Activated CD4-positive, alpha-beta T cell treated with anti-CD3 and anti-CD28 coated beads, Interleukin-2, amount 50 U/mL, for 16 hours (primary cell): ENCODE measurements around the gene MS4A15.
"Not testable (repeated sequence)": the region's sequence is repeated elsewhere in the genome, so short reads cannot be mapped to it uniquely, and the experiment has no call there.

Experiments
- DNase-seq: peaks from one replicate; pipeline ENCODE4 v3.0.0-alpha.2; 2020

MS4A15 gene, protein sequence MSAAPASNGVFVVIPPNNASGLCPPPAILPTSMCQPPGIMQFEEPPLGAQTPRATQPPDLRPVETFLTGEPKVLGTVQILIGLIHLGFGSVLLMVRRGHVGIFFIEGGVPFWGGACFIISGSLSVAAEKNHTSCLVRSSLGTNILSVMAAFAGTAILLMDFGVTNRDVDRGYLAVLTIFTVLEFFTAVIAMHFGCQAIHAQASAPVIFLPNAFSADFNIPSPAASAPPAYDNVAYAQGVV

DNA sequence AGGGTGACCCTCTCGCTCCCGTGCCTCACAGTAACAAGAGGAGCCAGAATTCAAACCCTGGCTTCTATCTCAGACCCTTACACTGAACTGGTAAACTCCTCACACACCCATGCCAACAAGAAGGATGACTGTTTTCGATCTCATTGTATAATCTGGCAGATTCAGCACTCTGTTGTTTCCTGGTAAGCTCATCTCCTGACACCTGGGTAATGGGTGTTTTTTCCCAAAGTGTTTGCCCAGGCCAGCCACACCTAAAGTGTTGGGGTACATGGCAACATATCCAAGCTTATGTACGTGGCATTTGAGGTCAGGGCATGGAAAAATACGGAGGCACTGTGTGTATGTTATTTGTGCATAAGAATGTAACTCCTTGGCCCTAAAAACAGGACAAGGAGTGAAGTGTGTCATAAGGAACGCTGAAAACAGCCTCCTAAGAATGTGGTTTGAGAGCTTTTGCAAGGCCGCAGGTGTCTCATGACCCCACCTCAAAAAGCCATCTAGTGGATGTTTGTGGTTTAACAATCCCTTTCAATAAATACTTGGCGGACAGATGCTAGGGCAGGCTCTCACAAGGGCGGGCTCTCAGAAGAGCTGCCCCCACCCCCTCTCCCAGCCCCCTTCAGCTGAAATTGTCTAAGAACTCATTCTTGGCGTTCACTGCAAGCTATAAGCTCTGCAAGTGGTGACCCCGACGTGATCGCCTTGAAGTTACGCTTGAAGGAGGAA, at the start of gene MS4A15:
MS4A15 (plus strand) TSS at position 561 of the 726 bp plus-strand sequence. CDS start 6,867 bp downstream, outside the sequence.
- DNase-seq, result peak; percentile 43

DNA sequence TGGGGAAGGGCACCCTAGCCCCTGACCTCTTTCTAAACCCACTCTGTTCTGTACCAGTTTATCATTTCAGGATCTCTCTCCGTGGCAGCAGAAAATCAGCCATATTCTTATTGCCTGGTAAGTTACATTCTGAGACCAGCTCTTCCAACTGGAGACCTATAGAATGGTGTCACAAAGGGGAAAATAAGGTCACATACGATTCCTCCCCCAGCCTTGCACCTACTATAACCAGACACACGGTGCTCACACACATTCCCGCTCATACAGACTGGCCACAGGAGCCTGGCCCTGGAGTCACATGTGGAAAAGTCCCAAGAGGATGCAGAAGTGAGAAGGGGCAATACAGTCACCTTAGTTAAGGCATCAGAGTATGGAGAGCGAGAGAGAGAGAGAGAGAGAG, 49.7 kb upstream of the MS4A15 start:
- DNase-seq, result no peak

DNA sequence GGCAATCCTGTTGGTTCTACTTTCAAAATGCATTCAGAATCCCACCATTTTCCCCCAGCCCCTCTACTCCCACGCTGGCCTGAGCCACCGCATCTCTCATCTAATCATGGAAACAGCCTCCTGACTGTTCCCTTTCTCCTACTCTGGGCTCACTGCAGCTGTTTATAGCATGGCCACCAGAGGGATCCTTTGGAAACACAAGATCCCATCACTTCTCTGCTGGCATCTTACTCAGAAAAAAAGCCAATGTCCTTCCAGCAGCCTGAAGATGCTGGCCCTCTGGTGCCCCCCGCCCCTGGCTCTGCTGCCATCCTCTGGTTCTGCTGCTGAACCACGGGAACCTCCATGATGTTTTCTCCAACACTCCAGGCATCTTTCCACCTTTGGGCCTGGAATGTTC, 46.2 kb upstream of the MS4A15 start:
- no peak for DNase-seq

DNA sequence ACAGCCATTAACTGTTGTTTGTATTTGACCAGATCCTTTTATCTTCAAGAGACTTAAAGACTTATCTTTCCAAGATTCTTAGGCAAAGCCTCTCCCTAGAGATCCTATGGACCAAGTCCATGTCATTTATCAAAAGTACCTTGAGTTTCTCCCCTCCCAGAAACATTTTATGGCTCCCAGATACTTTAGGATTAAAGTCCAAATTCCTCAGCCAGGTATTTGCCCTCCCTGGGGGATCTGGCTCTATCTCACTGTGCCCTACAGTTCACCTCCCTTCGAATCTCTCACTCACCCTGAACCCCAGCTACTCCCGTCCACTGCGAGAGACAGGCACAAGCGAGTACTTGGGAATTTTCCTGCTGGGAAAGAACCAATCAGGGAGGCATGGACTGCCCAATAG, 45.4 kb upstream of the MS4A15 start:
- no peak for DNase-seq

DNA sequence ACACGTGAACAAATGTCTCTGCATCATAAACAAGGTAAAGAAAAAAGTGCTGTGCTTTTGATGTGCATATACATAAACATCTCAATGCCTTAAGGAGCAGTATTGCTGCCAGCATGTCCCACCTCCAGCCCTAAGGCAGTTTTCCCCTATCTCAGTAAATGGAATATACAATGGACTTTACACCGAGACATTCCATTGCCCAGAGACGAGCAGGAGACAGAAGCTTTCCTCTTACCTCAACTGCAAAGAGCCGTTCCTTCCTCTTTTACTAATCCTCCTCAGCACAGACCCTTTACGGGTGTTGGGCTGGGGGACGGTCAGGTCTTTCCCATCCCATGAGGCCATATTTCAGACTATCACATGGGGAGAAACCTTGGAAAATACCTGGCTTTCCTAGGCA, 43.2 kb upstream of the MS4A15 start:
- DNase-seq, result not testable (repeated sequence)

DNA sequence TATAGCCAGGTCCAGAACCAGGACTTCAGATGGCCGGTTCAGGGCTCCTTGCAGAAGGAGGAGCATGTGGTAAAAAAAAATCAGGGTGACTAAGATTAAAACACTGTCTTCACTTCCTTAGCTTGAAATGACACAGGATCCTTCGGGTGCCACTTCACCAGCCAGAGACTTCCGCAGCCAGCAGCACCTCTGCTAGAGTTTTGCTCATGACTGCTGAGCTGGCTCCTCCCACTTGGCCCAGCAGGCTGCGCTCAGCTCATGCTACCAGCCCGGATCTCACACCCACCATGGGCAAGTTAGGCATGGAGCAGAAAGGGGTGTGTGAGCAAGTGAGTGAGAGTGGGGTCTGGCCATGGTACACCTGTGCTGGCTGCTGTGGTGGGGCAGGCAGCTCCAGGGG, 38.7 kb upstream of the MS4A15 start:
- DNase-seq, result peak; percentile 60

DNA sequence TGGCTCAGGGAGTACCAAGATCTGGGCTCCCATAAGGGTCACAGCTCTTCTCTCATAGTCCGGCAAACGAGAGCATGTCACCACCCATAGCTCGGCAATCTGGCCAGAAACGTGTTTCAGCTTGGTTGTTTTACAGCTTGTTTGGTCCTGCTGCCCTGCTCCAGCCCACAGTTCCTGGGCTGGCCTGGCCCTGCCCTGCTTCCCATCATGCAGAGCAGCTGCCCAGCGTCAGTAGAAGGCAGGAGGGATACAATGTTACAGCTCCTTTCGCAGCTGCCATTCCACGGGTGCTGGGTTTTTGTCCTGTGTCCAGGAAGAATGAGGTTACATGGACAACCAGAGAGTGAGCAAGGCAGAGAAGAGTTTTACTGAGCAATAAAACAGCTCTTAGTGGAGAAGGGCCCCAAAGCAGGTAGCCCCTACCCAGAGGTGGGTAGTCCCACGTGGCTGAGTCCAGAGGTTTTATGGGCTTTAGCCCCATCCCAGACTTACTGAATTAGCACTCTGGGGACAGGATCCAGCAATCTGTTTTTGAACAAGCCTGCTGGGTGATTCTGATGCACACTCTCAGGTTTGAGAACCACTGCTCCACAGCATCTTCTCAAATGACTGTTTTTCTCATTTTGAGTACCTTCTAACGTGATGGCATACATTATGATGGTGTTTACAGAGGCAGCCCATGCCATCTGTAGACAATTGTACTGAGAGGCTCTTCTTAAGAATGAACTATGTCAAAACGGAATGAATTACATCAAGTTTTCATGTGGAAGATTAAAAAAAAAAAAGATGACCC, 37.9 kb upstream of the MS4A15 start:
- peak; percentile 51 for DNase-seq

DNA sequence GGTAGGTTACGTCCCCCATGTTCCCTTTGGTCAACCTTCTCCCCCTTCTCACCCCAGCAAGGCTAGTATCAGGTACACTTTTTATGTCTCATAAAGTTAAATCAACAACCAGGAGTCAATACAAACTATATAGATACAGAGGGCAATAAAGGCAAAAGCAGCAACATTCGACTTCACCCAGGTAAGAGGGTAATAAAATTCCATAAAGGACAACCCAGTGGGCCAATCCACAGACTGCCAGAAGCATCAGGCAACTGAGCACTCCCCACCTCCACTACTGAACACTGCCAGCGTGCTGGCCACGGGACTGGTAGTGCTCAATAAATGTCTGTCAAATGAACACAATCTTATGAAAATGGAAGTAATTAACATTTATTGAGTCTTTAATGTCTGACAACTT, 37.3 kb upstream of the MS4A15 start:
- no peak for DNase-seq

DNA sequence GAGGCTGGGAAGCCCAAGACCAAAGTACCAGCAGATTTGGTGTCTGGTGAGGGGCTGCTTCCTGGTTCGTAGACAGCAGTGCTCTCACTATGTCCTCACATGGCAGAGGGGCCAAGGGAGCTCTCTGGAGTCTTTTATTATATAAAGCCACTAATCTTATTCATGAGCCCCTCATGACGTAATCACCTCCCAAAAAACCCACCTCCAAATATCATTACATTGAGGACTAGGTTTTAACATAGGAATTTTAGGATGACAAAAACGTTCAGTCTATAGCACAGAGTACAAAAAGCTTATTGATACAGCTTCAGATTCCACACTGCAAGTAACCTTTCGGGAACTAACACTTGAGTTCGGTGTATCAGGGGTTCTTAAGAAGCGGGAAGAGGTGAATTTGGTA, 36.2 kb upstream of the MS4A15 start:
- no peak for DNase-seq

DNA sequence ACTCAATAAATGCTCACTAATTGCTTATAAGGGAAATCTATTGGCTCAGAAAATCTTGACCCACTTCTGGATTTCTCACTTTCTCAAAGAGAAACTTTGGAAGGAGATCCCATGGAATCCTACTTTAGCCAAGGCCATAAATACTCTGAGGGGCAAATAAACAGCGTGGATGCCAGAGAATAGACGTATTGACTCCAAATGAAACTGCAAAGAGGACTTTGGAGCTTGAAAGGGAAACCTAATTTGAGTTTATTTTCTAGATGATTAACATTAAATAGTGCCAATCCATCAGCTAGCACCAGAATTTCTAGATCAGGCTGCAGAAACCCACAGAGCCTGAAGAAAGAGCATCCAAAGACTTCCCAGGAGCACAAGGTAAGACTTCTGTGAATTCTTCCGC, 32.2 kb upstream of the MS4A15 start, which contains the start of gene MS4A18:
MS4A18 (plus strand) TSS at position 301 of the 400 bp plus-strand sequence.
- DNase-seq, result no peak

DNA sequence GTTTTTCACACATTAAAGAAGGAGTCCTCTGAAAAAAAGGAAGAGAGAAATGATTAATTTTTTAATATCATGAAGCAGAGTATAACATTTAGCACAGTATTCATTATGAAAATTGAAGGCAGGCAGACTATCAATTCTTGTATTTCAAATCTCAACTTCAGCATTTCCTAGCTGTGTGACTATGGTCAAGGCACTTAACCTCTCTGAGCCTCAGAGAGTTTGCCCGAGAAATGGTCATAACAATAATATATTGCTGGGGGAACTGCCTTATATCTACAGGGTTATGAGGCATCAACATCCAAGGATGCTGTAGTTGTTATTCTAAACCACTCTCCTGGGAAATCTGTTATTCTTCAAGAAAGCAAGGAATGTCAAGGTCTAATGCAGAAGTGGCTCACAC, 31.1 kb upstream of the MS4A15 start:
- no peak for DNase-seq

DNA sequence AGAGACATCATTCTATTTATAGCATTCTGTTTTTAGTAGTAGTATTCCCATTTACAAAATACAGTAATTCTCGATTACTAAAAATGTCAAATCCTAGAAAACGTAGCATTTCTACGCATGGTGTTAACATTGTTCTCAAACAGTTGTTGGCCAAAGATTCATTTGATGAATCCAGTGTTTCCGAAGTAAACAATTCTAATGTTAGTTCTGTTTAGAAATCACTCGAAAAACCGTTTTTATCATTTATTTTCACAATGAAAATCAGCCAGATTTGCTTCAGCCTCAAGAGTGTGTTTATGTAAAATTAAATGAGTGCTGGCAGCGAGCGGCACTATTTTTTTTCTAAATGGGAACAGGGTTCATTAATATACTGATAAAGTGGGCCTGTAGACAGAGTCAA, 25.1 kb upstream of the MS4A15 start:
- DNase-seq, result no peak

DNA sequence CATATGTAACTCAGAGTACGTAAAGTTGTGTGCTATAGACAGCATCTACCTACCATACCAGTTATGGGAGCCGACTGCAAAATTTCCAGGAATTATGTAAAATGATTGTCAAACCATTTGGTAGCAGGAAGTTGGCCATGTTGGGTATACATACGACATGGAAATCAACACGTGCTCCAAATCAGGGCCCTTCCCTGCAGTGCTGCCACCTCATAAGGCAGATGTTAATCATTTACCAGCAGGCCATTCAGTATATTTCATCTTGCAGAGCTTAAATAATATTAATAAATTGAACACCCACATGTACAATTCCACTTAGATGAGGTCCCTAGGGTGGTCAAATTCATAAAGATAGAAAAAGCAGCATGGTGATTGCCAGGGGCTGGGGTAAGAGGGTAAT, 22.4 kb upstream of the MS4A15 start:
- DNase-seq, result no peak

DNA sequence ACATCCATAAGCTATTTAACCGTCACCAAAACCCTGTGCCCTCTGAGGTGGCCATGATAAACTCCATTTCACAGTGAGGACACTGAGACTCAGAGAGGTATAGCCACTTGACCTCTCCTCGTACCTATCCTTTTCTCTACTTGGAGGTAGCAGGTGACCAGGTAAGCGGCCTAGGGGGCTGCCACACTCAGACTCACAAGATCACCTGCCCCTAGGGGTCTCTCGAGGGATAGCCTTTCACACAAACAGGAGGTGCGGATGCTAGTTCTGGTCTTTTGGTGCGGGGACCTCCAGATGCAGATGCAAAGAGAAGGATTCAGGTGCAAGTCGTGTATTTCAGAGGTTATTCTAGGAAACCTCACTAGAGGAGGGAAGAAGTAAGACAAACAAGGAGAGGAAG, 17.6 kb upstream of the MS4A15 start:
- DNase-seq, result no peak

DNA sequence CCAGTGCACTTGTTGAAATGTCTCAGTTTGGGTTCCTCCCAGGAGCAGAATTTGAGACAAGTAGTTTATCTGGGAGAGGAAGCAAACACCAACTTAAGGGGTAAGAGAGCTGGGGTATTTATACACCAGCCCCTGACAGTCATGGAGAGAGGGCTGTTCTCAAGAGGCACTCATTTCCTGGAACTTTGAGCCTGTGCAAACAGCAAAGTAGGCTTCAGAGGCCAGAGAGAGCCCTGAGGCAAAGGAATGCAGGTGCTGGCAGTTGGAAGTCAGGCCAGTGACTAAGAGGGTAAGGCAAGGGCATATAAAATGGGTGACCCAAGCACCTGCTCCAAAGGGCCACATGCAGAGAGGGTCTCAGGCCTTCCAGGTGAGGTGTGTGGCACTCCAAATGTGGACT, 16.1 kb upstream of the MS4A15 start:
- no peak for DNase-seq

DNA sequence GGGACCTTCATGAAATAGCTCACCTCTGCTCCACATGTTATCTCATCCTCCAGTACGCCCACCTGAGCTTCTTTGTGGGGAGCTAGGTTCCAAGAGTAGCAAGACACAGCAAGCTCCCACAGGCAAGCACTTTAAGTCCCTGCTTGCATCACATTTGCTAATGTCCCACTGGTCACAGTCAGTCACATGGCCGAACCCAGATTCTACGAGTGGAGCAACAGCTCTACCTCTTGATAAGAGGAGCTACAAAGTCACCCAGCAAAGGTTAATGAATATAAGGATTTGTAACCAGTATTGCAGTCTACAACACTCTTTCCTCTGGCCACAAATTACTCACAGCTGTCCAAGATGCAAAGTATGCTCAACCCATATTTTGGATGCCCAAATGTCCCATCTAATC, 15.2 kb upstream of the MS4A15 start:
- no peak for DNase-seq

DNA sequence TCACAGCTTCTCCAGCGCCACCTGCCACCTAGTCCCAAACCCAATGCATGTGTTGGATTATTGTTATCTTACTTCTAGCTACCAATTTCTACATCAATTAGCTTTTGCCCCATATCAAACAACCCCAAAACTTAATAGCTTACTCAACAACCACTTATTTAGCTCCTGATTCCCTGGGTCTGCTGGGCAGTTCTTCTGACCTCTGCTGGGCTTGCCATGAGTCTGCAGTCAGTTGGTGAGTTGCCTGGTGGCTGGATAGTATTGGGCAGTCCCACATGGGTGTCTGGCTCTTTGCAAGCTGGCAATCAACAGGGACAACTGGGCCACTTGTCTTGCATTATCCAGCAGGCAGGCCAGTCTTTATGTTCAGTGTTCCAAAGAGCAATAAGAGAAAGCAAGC, 13.6 kb upstream of the MS4A15 start:
- no peak for DNase-seq

DNA sequence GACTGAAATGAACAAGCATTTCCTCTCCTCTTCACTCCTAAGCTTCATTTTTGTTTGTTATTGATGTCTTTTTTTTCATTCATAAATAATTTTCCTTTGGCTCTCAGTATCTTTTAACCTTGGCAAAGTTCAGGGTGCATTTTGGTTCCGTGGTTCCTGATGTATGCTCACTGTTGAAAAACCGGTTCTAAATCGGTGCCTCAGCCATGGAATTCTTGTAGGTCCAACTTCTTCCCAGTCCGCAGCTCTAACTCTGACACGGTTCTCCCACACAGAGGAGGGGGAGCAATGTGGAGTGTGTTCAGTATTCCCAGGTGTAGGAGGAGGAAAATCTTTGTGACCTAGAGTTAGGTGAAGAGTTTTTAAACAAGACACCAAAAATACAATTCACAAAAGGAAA, 12.6 kb upstream of the MS4A15 start:
- DNase-seq, result no peak

DNA sequence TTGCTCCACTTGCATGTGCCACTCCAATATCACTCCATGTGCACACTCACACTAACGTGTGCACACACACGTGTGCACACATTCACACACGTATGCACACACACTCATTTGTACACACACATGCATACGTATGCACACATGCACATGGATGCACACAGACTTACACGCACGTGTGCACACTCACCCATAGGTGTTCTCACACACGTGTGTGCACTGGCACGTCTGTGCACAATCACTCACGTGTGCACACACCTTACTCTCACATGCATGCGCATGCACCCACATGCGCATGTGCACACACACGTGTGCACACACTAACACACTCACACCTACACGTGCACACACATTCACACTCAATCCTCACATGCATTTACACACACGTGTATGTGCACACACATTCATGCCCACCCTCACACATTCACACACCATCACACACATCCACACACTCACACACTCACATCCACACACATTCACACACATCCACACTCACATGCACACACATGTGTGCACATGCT, 9.3 kb upstream of the MS4A15 start:
- no peak for DNase-seq

DNA sequence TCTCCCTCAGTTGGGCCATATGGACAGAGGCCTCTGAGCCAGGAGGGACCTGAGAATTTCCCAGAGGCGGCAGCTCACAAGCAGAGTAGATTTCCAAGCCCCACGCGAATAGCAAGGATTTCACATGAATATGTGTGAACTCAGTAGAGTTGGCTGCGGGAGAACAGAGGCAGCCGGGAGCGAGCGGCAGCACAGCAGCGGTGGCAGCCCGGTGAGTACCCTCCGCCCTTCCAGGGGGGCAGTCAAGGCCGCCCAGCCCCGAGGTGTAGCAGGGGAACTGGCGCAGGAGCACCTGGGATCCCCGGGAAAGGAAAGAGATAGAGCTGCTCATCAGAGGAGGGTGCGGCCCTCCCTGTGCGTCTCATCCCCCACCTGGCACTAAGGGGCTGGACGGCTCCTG, 8.4 kb upstream of the MS4A15 start:
- DNase-seq, result no peak

DNA sequence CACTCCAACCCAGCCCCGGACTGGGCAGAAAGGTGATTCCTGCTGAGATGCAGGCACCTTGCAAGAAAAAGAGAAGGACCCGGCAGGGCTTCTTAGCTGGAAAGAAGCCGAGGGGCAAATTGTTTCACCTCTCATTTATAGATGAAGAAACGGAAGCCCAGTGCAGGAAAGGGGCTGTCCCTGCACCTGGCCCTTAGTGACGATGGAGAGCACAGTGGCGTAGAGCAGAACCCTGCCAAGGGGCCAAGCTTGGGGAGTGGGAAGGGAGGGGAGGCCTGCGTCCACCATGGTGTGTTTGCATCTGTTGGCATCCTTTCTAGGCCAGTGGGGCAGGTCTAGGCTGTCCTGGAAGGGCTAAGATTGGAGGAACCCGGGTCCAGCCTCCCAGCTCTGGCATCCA, 7.8 kb upstream of the MS4A15 start:
- no peak for DNase-seq

DNA sequence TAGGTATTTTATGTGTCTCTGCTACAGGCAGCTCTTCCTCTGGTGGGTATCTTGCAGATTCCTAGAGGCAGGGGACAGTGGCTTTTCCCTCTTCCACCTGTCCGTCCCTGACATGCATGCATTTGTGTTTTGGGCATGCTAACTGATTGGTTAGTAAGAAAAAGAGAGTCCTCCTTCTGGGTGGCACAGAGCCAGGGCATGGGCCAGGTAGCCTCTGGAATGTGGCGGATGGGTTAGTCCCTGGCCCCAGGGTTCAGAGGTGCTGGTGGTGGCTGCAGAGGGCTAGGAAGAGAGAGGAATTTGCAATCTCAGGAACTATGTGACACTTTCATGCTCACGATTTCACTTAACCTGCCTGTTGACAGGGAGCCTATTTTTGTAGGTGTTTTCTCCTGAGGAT, 5.8 kb upstream of the MS4A15 start:
- DNase-seq, result no peak

DNA sequence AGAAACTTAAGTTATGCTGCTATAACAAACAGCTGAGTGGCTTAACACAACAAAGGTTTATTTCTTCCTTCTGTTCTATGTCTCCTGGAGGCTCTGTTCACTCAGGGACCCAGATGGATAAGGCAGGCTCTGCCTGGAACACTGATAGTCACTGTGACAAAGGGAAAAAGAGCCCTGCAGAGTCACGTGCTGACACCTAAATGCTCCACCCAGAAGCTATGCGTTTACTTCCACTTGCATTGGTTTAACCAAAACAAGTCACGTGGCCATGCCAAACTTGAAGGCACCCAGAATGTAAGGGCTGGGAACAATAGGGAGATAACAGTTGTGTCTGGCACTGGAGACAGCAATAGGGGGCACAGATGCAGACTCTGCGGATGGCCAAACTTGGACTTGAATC, 3.4 kb upstream of the MS4A15 start:
- DNase-seq, result no peak

DNA sequence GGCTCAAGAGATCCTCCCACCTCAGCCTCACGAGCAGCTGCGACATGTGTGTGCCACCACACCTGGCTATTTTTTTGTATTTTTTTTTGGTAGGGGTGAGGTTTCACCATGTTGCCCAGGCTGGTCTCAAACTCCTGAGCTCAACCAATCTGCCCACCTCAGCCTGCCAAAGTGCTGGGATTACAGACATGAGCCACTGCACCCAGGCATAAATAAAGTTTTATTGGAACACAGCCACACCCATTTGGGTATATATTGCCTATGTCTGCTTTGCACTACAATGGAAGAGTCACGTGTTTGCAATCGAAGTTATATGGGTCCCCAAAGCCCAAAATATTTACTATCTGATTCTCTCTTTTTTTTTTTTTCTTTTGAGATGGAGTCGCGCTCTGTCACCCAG, 1.8 kb upstream of the MS4A15 start:
- DNase-seq, result no peak
